K562 (cell line): ENCODE data around the gene WDR5B. TPM values are rescaled to one million over a fixed set of nuclear protein-coding genes. Genes with fewer than 3 reads are reported as not detected.

Experiments used
- ATAC-seq: fragments of 200-7000 bp; cut with Tn5 transposase; 3 replicates; pipeline ENCODE4 v1.9.1; 2020; ENCODE audit warnings: moderate library complexity
- BruUV-seq: library from RNA; stranded (reverse); fragments of 400-500 nt; replicated peaks from 2 replicates; lab custom pipeline; 2021; lab: Mats Ljungman, UMichigan
- CTCF ChIA-PET: fragments of 300-600 bp; formaldehyde crosslinking; extraction: SDS; loops from one replicate; lab custom pipeline; 2021; ENCODE audit warnings: low intra/inter-chr PET ratio; lab: Yijun Ruan, JAX
- POLR2A ChIA-PET: fragments of 300-600, 350-650 bp; sonication (Branson Sonifier 250); formaldehyde crosslinking; extraction: SDS; loops from one replicate; lab custom pipeline; 2021; ENCODE audit warnings: antibody characterized with exemption, inconsistent platforms; lab: Yijun Ruan, JAX
- DNase-seq, 4 experiments: peaks; one replicate each; pipeline versions ENCODE4 v3.0.0 to v3.0.0-alpha.2; 2011 to 2018; ENCODE audit warnings: low spot score in 3 of 4, mixed read lengths in 3 of 4; ENCODE audit errors: extremely low read depth in 1 of 4
- FAIRE-seq: peaks from 2 replicates; lab custom pipeline; 2011; peaks lifted over from hg19 to GRCh38; lab: Jason Lieb, UNC
- H2AFZ ChIP-seq: 2 replicates; pipeline ENCODE4 v1.6.0; 2011; ENCODE audit warnings: low read depth, low read length, control low read depth, inconsistent platforms
- H3K27ac ChIP-seq: fragments of 200-600 bp; 3 replicates; pipeline ENCODE4 v1.8.0; 2011; ENCODE audit warnings: low read depth, mild to moderate bottlenecking, control low read depth, inconsistent platforms, low read length, moderate library complexity, mixed read lengths; ENCODE audit errors: extremely low read depth
- H3K27me3 ChIP-seq, 2 experiments: fragments of 300-600 bp in 1 of 2; 2 replicates in 1 of 2; 3 replicates in 1 of 2; pipeline versions ENCODE4 v1.6.0 to v1.8.0; 2011; ENCODE audit warnings: inconsistent platforms in 2 of 2, low read length in 2 of 2, mild to moderate bottlenecking in 1 of 2, mixed read lengths in 1 of 2, moderate library complexity in 1 of 2; ENCODE audit not compliant: control insufficient read depth in 2 of 2, insufficient read depth in 2 of 2
- H3K36me3 ChIP-seq: fragments of 300-600 bp; 3 replicates; pipeline ENCODE4 v1.8.0; 2011; ENCODE audit warnings: mild to moderate bottlenecking, low read length, inconsistent platforms; ENCODE audit not compliant: control insufficient read depth, insufficient read depth
- H3K4me1 ChIP-seq, 2 experiments: fragments of 200-600 bp in 1 of 2; replicated peaks in 1 of 2; 2 replicates in 1 of 2; 3 replicates in 1 of 2; pipeline versions ENCODE4 v1.5.1 to v1.8.0; 2011; ENCODE audit warnings: inconsistent platforms in 2 of 2, low read length in 2 of 2, mild to moderate bottlenecking in 1 of 2, mixed read lengths in 1 of 2, moderate library complexity in 1 of 2; ENCODE audit not compliant: control insufficient read depth in 2 of 2, insufficient read depth in 2 of 2
- H3K4me2 ChIP-seq: 2 replicates; pipeline ENCODE4 v1.6.1; 2011; ENCODE audit warnings: low read length, control low read depth, inconsistent platforms, mixed read lengths; ENCODE audit not compliant: insufficient read depth
- H3K4me3 ChIP-seq: fragments of 200-600 bp; sonication (generic), shearing (Covaris generic); 2 replicates; pipeline ENCODE4 v1.5.1; 2016; ENCODE audit warnings: control low read depth, inconsistent platforms
- H3K79me2 ChIP-seq: fragments of 200-600 bp; 3 replicates; pipeline ENCODE4 v1.8.0; 2011; ENCODE audit warnings: low read length, inconsistent platforms; ENCODE audit not compliant: control insufficient read depth, insufficient read depth
- H3K9ac ChIP-seq, 2 experiments: 2 replicates each; pipeline versions ENCODE4 v1.6.0 to v1.6.1; 2011; ENCODE audit warnings: low read depth in 2 of 2, low read length in 2 of 2, control low read depth in 1 of 2, inconsistent platforms in 1 of 2, mild to moderate bottlenecking in 1 of 2, mixed read lengths in 1 of 2; ENCODE audit not compliant: insufficient read depth in 1 of 2
- H3K9me1 ChIP-seq: one replicate; pipeline ENCODE4 v1.6.0; 2011; ENCODE audit warnings: inconsistent platforms, mild to moderate bottlenecking, low read length, moderate library complexity; ENCODE audit not compliant: control insufficient read depth, insufficient read depth
- H3K9me3 ChIP-seq: replicated peaks from 2 replicates; pipeline ENCODE4 v1.5.1; 2011; ENCODE audit warnings: low read depth, low read length, inconsistent platforms; ENCODE audit not compliant: control insufficient read depth, insufficient read depth
- H4K20me1 ChIP-seq: replicated peaks from 2 replicates; pipeline ENCODE4 v1.6.1; 2011; ENCODE audit warnings: low read length, inconsistent platforms, mixed read lengths; ENCODE audit not compliant: control insufficient read depth, insufficient read depth
- CBFB ChIP-seq: sonication (generic); formaldehyde crosslinking; IDR thresholded peaks from 2 replicates; pipeline ENCODE4 v1.4.0; 2020; ENCODE audit warnings: mild to moderate bottlenecking, missing genetic modification reagents
- FUS ChIP-seq: fragments of 200-400 bp; formaldehyde crosslinking; optimal IDR thresholded peaks from 2 replicates; pipeline ENCODE3; 2017; ENCODE audit warnings: low read depth, low read length
- RAD21 ChIP-seq, 2 experiments: fragments of 250-450 bp in 1 of 2; fragments of 450-650 bp in 1 of 2; sonication (Bioruptor Pico) in 1 of 2; formaldehyde crosslinking in 1 of 2; IDR thresholded peaks in 1 of 2; conservative IDR thresholded peaks in 1 of 2; 2 replicates each; pipeline versions ENCODE4 v1.4.0 to v1.8.0; 2020 to 2022; ENCODE audit warnings: mild to moderate bottlenecking in 2 of 2, moderate library complexity in 1 of 2
- WGBS: fragments of 100-300 bp; shearing (Covaris generic); methylation state at CpG from one replicate; pipeline ENCODE4 v1.1.6; 2016; ENCODE audit warnings: low coverage, mixed read lengths; ENCODE audit not compliant: insufficient coverage; ENCODE audit errors: missing lambda C conversion rate; 5-methylcytosine and 5-hydroxymethylcytosine counted together
- in situ Hi-C: fragments of 300-500 bp; cut with MboI; formaldehyde crosslinking; loops from 4 replicates; pipeline ENCODE4 v1.15.0; 2018; ENCODE audit warnings: inconsistent platforms, mixed read lengths
- intact Hi-C: fragments of 100-400 bp; cut with micrococcal nuclease; formaldehyde crosslinking; loops from 2 replicates; pipeline ENCODE4 v1.14.2; 2022
- polyA plus RNA-seq, 8 experiments: library from polyadenylated mRNA; depleted of rRNA in 4 of 8; stranded (reverse) in 5 of 8; unstranded in 3 of 8; fragments of >200 nt; fragmentation: Nextera tagmentation in 2 of 8; fragmentation: Illumina TruSeq in 1 of 8; extraction: Ambion mirVana in 2 of 8; extraction: Trizol in 1 of 8; gene quantifications; 2 replicates each; pipeline versions ENCODE4 v1.2.1 to v1.2.3, GENCODE V29; 2011 to 2014; ENCODE audit warnings: inconsistent platforms in 1 of 8, missing spikeins in 1 of 8
- total RNA-seq, 7 experiments: library from RNA; depleted of rRNA in 6 of 7; stranded (reverse); fragments of >200 nt in 6 of 7; fragmentation: Illumina TruSeq in 2 of 7; extraction: Trizol in 2 of 7; gene quantifications; 2 replicates each; pipeline versions ENCODE4 v1.2.1 to v1.2.3, GENCODE V29; 2011 to 2021; ENCODE audit warnings: low replicate concordance in 1 of 7
- TF ChIP-seq, protein P1 (sequence below), 3 experiments: IDR thresholded peaks in 2 of 3; conservative IDR thresholded peaks in 1 of 3; 2 replicates each; pipeline ENCODE4 v1.5.1; 2011 to 2012; ENCODE audit warnings: low read length in 3 of 3, mild to moderate bottlenecking in 3 of 3, control low read depth in 2 of 3, improper control_type of control experiment in 1 of 3, inconsistent platforms in 1 of 3, low read depth in 1 of 3, mixed read lengths in 1 of 3, moderate library complexity in 1 of 3; ENCODE audit not compliant: insufficient read depth in 2 of 3

WDR5B gene
- total and polyA plus RNA-seq, 9 of the 15 experiments (the other 6 are each of a cell fraction or from before 2014, with no cell fraction given) = 2.8 to 10.1 (median 4.2) TPM

DNA sequence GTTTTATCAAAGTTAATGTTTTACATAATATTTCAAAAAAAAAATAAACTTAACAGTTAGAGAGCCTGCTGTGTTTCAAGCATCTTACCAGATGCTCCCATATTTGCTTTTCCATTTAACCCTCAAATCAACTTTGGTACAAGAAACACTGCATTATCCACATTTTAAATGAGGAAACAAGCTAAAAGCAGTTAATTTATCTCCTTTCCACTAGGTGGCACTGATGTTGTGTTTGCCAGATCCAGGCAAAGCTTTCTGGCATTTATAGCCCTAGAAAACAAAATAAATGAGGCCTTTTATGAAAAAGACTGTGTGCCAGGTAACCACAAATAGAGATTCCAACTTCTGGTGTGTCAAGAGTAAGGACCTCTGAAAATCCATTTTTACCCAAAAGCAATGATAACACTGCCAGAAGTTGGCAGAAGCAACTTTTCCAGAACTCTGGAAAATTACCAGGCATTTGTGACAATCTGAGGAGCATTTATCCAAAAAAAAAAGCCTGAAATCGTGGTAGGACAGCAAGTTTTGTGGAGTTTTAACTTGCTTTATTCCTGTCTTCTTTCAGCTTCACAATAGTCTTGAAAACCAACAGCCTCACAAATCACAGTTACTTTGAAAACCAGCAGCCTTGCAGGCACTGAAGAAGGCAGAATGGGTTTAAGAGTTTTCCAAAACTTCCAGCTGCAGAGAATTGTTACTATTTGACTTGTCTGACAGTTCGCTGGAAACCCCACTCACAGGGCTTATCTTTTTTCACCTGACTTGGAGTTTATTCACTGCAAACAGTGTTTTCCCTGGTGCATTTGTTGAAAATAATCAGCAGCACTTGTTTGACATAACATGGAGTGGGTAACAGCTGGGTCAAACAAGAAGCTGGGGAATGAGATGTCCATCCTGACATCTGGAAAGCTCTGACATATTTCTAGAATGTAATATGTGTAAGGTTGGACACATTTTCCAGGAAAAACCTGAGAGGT lies 22.7 kb downstream of the WDR5B start (continued):
- TF ChIP-seq, protein P1, sequence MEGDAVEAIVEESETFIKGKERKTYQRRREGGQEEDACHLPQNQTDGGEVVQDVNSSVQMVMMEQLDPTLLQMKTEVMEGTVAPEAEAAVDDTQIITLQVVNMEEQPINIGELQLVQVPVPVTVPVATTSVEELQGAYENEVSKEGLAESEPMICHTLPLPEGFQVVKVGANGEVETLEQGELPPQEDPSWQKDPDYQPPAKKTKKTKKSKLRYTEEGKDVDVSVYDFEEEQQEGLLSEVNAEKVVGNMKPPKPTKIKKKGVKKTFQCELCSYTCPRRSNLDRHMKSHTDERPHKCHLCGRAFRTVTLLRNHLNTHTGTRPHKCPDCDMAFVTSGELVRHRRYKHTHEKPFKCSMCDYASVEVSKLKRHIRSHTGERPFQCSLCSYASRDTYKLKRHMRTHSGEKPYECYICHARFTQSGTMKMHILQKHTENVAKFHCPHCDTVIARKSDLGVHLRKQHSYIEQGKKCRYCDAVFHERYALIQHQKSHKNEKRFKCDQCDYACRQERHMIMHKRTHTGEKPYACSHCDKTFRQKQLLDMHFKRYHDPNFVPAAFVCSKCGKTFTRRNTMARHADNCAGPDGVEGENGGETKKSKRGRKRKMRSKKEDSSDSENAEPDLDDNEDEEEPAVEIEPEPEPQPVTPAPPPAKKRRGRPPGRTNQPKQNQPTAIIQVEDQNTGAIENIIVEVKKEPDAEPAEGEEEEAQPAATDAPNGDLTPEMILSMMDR (IDR thresholded peaks at IDR 0.05 in 2 of 3, conservative IDR thresholded peaks at IDR 0.05 in 1 of 3; ENCODE audit: insufficient read depth in 2 of 3, low read depth in 1 of 3, low read length in 3 of 3) = peak; percentile 34 to 65 (median 59); a peak in 4 of 6 replicates
- TF ChIP-seq RAD21 (CRISPR knock-in tag; conservative IDR thresholded peaks at IDR 0.05 in 1 of 2, IDR thresholded peaks at IDR 0.05 in 1 of 2) (peak; percentile 64 to 75), FUS (no peak)
- TF ChIP-seq, all 486 proteins: peak for 4

DNA sequence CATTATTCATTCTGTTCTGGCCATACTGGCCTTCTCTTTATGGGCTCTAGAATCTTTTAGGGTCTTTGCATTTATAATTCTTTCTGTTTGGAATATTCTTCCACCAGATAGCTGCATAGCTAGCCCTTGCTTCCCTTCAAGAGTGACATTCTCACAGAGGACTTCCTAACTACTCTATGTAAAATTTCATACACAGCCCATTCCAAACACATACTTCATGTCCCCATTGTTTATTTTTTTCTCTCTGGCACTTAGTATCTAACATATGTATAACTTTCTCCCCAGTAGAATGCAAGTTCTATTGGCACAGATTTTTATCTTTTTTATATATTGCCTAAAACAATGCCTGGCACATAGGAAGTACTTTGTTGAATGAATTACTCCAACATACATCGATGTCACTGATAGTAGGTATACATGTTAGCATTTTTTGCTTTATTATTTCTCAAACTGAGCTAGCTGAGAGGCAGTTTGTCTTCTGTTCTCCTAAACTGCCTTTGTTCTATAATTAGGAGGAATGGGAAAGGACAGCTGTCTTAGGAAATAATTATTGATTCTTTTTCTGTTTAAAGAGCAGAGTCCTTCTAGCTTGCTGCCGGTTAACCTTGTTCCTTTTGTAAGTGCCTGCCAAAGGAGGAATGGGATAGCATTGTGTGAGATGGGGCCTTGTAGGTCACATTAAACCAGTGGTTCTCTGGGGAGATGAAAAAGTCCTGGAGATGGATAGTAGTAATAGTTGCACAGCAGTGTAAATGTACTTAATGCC lies 24.0 kb downstream of the WDR5B start:
- DNase-seq = no peak
- no peak for FAIRE-seq
- no peak overlapping the region for H3K4me3 ChIP-seq
- H3K27me3 ChIP-seq = no peaks in the 10 kb centered on the region
- no peak overlapping the region for H3K9ac ChIP-seq
- no peaks in the 10 kb centered on the region for H3K9me1 ChIP-seq
- peaks cover 0 to 6% of the 10 kb centered on the region in 2 experiments; a peak in 2 of 5 replicates for H3K4me1 ChIP-seq
- H3K4me2 ChIP-seq = no peak overlapping the region
- ChIA-PET CTCF (no interaction called here), POLR2A (interaction anchor here (1.1 kb wide), 1 partner anchor 17 kb away, joined by 3 read pairs; no protein-coding TSS in a partner anchor)
- in situ Hi-C loops = loop anchor here (10.0 kb wide), 1 partner anchor 293 kb away; the partner anchor contains the start of gene PARP14
- no peak overlapping the region for H2AFZ ChIP-seq
- H3K79me2 ChIP-seq = peaks cover 57% of the 10 kb centered on the region
- BruUV-seq = no TSS peak
- WGBS = 50% methylated on average over 2 of the region's 2 CpGs
- H3K27ac ChIP-seq = no peak overlapping the region
- H3K36me3 ChIP-seq = peaks cover 34% of the 10 kb centered on the region
- intact Hi-C loops = loop anchor here (2.0 to 5.0 kb wide), 2 partner anchors 170 to 287 kb away; partner anchors contain the start of genes DTX3L and PARP9
- H4K20me1 ChIP-seq = 0 out of 2 replicates have a peak, but pooled peaks cover 5% of the 10 kb centered on the region
- ATAC-seq = no peak
- H3K9me3 ChIP-seq = no peaks in the 10 kb centered on the region
- TF ChIP-seq CBFB (CRISPR knock-in tag) = no peak
